Ectodermal cell (in vitro differentiated cells): Measurements from ENCODE around the gene DAPK2.

Experiments used
- H3K27ac ChIP-seq: 2 replicates; pipeline ENCODE4 v1.7.0; 2013; ENCODE audit warnings: mild to moderate bottlenecking, low read depth, low read length; ENCODE audit not compliant: insufficient read depth, poor library complexity, severe bottlenecking
- H3K27me3 ChIP-seq: 2 replicates; pipeline ENCODE4 v1.7.0; 2013; ENCODE audit warnings: mild to moderate bottlenecking, low read length; ENCODE audit not compliant: insufficient read depth, control insufficient read depth, poor library complexity, severe bottlenecking
- H3K36me3 ChIP-seq: one replicate; pipeline ENCODE4 v1.7.0; 2013; ENCODE audit warnings: low read length; ENCODE audit not compliant: control insufficient read depth, insufficient read depth
- H3K4me1 ChIP-seq: one replicate; pipeline ENCODE4 v1.7.0; 2013; ENCODE audit warnings: low read length; ENCODE audit not compliant: control insufficient read depth, insufficient read depth
- H3K4me3 ChIP-seq: 2 replicates; pipeline ENCODE4 v1.7.0; 2013; ENCODE audit warnings: low read depth, low read length, control low read depth; ENCODE audit not compliant: insufficient read depth
- H3K9me3 ChIP-seq: 2 replicates; pipeline ENCODE4 v1.7.0; 2013; ENCODE audit warnings: mild to moderate bottlenecking, low read length, moderate library complexity; ENCODE audit not compliant: control insufficient read depth
- WGBS, 2 experiments: methylation state at CpG; one replicate each; pipeline ENCODE4 v1.1.7; 2013; ENCODE audit warnings: missing lambda C conversion rate in 2 of 2; 5-methylcytosine and 5-hydroxymethylcytosine counted together

DAPK2 gene

GRCh38 chr15:63974021-63974420 lies 72.3 kb downstream of the DAPK2 start:
- Histone ChIP-seq H3K27ac (no peak overlapping the region), H3K9me3 (no peaks in the 10 kb centered on the region), H3K36me3 (no peaks in the 10 kb centered on the region), H3K4me1 (peaks cover 33% of the 10 kb centered on the region), H3K4me3 (no peak overlapping the region), H3K27me3 (no peaks in the 10 kb centered on the region)

- Histone ChIP-seq H3K27me3 (no peaks in the 10 kb centered on the region), H3K27ac (no peak overlapping the region), H3K9me3 (no peaks in the 10 kb centered on the region), H3K4me3 (no peak overlapping the region), H3K36me3 (no peaks in the 10 kb centered on the region), H3K4me1 (peaks cover 33% of the 10 kb centered on the region)
- 68 to 75% methylated on average over 2 of the region's 2 CpGs for WGBS, 2 experiments
Measured at GRCh38 chr15:63973212-63974009, 72.9 kb downstream of the DAPK2 start.

GRCh38 chr15:63972801-63973200 lies 73.5 kb downstream of the DAPK2 start:
- Histone ChIP-seq H3K27me3 (no peaks in the 10 kb centered on the region), H3K9me3 (no peaks in the 10 kb centered on the region), H3K4me3 (no peak overlapping the region), H3K4me1 (peaks cover 31% of the 10 kb centered on the region), H3K27ac (no peak overlapping the region), H3K36me3 (no peaks in the 10 kb centered on the region)
- WGBS, 2 experiments = 19 to 32% methylated on average over 1 of the region's 1 CpG

- H3K4me3 ChIP-seq = no peak overlapping the region
- no peaks in the 10 kb centered on the region for H3K27me3 ChIP-seq
- no peak overlapping the region for H3K27ac ChIP-seq
- no peaks in the 10 kb centered on the region for H3K9me3 ChIP-seq
- 83% methylated on average over 1 of the region's 1 CpG; no CpG with 5 or more reads in 1 of the 2 experiments for WGBS, 2 experiments
- peaks cover 31% of the 10 kb centered on the region for H3K4me1 ChIP-seq
- no peaks in the 10 kb centered on the region for H3K36me3 ChIP-seq
Measured at GRCh38 chr15:63971904-63972303, 74.4 kb downstream of the DAPK2 start.

GRCh38 chr15:63971427-63971805 lies 74.9 kb downstream of the DAPK2 start:
- H3K36me3 ChIP-seq = no peaks in the 10 kb centered on the region
- H3K4me3 ChIP-seq = no peak overlapping the region
- H3K27ac ChIP-seq = no peak overlapping the region
- peaks cover 31% of the 10 kb centered on the region for H3K4me1 ChIP-seq
- H3K27me3 ChIP-seq = no peaks in the 10 kb centered on the region
- no peaks in the 10 kb centered on the region for H3K9me3 ChIP-seq
- 53 to 67% methylated on average over 2 of the region's 2 CpGs for WGBS, 2 experiments

GRCh38 chr15:63970621-63971426 lies 75.5 kb downstream of the DAPK2 start:
- Histone ChIP-seq H3K27me3 (no peaks in the 10 kb centered on the region), H3K4me3 (no peak overlapping the region), H3K27ac (no peak overlapping the region)

GRCh38 chr15:63969652-63970421 lies 76.4 kb downstream of the DAPK2 start:
- Histone ChIP-seq H3K27ac (no peak overlapping the region), H3K9me3 (no peaks in the 10 kb centered on the region), H3K27me3 (no peaks in the 10 kb centered on the region), H3K4me1 (peaks cover 31% of the 10 kb centered on the region), H3K4me3 (no peak overlapping the region), H3K36me3 (no peaks in the 10 kb centered on the region)
- WGBS, 2 experiments = 74 to 81% methylated on average over 2 of the region's 2 CpGs

More at GRCh38 chr15:63970621-63971426, 75.5 kb downstream of the DAPK2 start:
- H3K9me3 ChIP-seq = no peaks in the 10 kb centered on the region
- 87 to 91% methylated on average over 3 of the region's 3 CpGs for WGBS, 2 experiments
- no peaks in the 10 kb centered on the region for H3K36me3 ChIP-seq
- H3K4me1 ChIP-seq = peaks cover 31% of the 10 kb centered on the region

GRCh38 chr15:63968700-63969099 lies 77.6 kb downstream of the DAPK2 start:
- H3K4me1 ChIP-seq = peaks cover 31% of the 10 kb centered on the region
- H3K4me3 ChIP-seq = no peak overlapping the region
- H3K9me3 ChIP-seq = no peaks in the 10 kb centered on the region
- no peaks in the 10 kb centered on the region for H3K36me3 ChIP-seq
- H3K27ac ChIP-seq = no peak overlapping the region
- 49 to 51% methylated on average over 3 of the region's 3 CpGs for WGBS, 2 experiments
- H3K27me3 ChIP-seq = no peaks in the 10 kb centered on the region

GRCh38 chr15:63968122-63968524 lies 78.2 kb downstream of the DAPK2 start:
- H3K27ac ChIP-seq = no peak overlapping the region
- H3K9me3 ChIP-seq = no peaks in the 10 kb centered on the region
- H3K27me3 ChIP-seq = no peaks in the 10 kb centered on the region
- no peak overlapping the region for H3K4me3 ChIP-seq
- peaks cover 25% of the 10 kb centered on the region for H3K4me1 ChIP-seq
- 94 to 96% methylated on average over 4 of the region's 4 CpGs for WGBS, 2 experiments
- no peaks in the 10 kb centered on the region for H3K36me3 ChIP-seq

- 90 to 93% methylated on average over 4 of the region's 4 CpGs for WGBS, 2 experiments
Measured at GRCh38 chr15:63967616-63968015, 78.7 kb downstream of the DAPK2 start.

More at GRCh38 chr15:63967616-63968015, 78.7 kb downstream of the DAPK2 start:
- H3K4me1 ChIP-seq = peaks cover 20% of the 10 kb centered on the region
- H3K4me3 ChIP-seq = no peak overlapping the region
- no peak overlapping the region for H3K27ac ChIP-seq
- no peaks in the 10 kb centered on the region for H3K27me3 ChIP-seq
- no peaks in the 10 kb centered on the region for H3K36me3 ChIP-seq
- H3K9me3 ChIP-seq = no peaks in the 10 kb centered on the region
